HG03097 (cell line): ENCODE measurements around the gene OR2J2.
"Not testable (repeated sequence)": the region's sequence is repeated elsewhere in the genome, so short reads cannot be mapped to it uniquely, and the experiment has no call there.

ENCODE experiments used
- ATAC-seq: cut with Tn5 transposase; IDR thresholded peaks from one replicate; pipeline ENCODE4 v1.9.1; 2021; ENCODE audit not compliant: unreplicated experiment, low FRiP score

OR2J2 gene

DNA sequence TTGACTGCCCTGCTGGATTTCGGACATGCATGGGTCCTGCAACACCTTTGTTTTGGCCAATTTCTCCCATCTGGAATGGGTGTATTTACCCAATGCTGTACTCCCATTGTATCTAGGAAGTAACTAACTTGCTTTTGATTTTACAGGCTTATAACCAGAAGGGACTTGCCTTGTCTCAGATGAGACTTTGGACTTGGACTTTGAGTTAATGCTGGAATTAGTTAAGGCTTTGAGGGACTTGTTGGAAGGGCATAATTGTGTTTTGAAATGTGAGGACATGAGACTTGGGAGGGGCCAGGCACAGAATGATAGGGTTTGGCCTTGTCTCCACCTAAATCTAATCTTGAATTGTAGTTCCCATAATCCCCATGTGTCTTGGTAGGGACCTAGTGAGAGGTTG, 47.3 kb downstream of the OR2J2 start:
- ATAC-seq = not testable (repeated sequence)
